AG10803 (cell line): ENCODE measurements around the gene PHACTR1.

Source experiments
- DNase-seq: peaks from one replicate; pipeline ENCODE4 v3.0.0; 2010; ENCODE audit warnings: low read depth
- H3K4me3 ChIP-seq: 2 replicates; pipeline ENCODE4 v1.5.1; 2011; ENCODE audit warnings: mild to moderate bottlenecking, low read length, control low read depth
- CTCF ChIP-seq: conservative IDR thresholded peaks from 2 replicates; pipeline ENCODE4 v1.5.1; 2011; ENCODE audit warnings: mild to moderate bottlenecking, low read length, control low read depth, inconsistent platforms

Gene PHACTR1

GRCh38 chr6:13304580-13305260, 588.2 kb downstream of the PHACTR1 start:
- peak; percentile 34 for DNase-seq
- no peak for TF ChIP-seq CTCF
- no peak overlapping the region for H3K4me3 ChIP-seq

- TF ChIP-seq CTCF: no peak
- H3K4me3 ChIP-seq: no peak overlapping the region
- no peak for DNase-seq
Measured at GRCh38 chr6:13305288-13305687, 588.7 kb downstream of the PHACTR1 start.

- H3K4me3 ChIP-seq: no peak overlapping the region
- no peak for DNase-seq
- no peak for TF ChIP-seq CTCF
Measured at GRCh38 chr6:13305791-13306190, 589.2 kb downstream of the PHACTR1 start.

GRCh38 chr6:13307508-13307995, 591.0 kb downstream of the PHACTR1 start:
- no peak for TF ChIP-seq CTCF
- peak; percentile 26 for DNase-seq
- H3K4me3 ChIP-seq: no peak overlapping the region

- H3K4me3 ChIP-seq: no peak overlapping the region
- TF ChIP-seq CTCF: no peak
- DNase-seq: no peak
Measured at GRCh38 chr6:13308332-13308731, 591.8 kb downstream of the PHACTR1 start.

- H3K4me3 ChIP-seq: no peak overlapping the region
- TF ChIP-seq CTCF: no peak
- DNase-seq: no peak
Measured at GRCh38 chr6:13311155-13311554, 594.6 kb downstream of the PHACTR1 start.

- no peak for DNase-seq
- no peak for TF ChIP-seq CTCF
- no peak overlapping the region for H3K4me3 ChIP-seq
Measured at GRCh38 chr6:13314806-13315205, 598.2 kb downstream of the PHACTR1 start.
